Measurements from ENCODE around the gene RNF213. TPM values are rescaled to one million over a fixed set of nuclear protein-coding genes. Genes with fewer than 3 reads are reported as not detected.

The RNF213 gene
- total and polyA plus RNA-seq, 4 donors: 18.2 to 104 (median 33.5) TPM

DNA sequence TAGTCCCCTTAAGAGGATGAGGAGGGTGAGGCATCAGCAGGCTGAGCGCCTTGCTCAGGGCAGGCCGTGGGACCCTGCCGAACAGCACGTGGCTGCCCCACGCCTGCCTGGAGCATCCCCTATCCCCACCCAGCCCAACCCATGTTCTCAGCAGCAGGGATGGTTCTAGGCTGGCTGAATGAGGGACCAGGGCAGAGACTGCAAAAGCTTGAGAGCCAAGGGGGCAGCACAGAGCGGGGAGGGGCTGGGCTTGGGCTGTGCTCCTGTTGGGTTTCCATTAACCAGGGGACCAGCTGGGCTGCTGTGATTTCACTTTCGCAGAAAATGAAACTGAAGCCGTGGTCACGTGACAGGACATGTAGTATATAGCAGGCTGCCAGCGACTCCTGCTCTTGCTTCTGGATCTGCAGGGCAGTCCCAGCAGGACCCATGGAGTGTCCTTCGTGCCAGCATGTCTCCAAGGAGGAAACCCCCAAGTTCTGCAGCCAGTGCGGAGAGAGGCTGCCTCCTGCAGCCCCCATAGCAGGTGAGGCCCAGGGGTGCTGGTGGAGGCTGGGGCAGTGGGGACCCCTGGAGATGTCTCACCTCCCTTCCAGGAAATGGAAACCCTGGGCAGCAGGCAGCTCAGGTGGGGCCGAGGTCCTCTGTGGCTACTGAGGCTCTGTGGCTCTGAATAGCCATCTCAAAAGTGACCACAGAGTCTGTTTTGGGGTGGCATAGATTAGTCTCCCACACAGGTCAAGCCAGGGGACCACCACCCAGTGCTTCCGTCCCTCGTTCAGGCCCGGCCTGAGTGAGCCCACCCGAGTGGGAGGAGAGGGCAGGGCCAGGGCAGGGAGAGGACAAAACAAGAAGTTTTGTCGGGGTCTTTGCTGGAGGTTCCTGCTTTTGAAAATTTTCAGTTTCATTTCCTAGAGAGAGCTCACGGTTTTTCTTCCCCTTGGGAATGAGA lies 2.9 kb downstream of the RNF213 start:
- H3K4me1 ChIP-seq (ENCODE audit: control insufficient read depth in 4 of 4, insufficient read depth in 4 of 4, low read length in 3 of 4): peaks cover 14 to 40% (median 33%) of the 10 kb centered on the region in 4 donors
- H3K27me3 ChIP-seq (ENCODE audit: control insufficient read depth in 4 of 4, insufficient read depth in 4 of 4, low read length in 3 of 4): no peaks in the 10 kb centered on the region
- TF ChIP-seq JUND (IDR thresholded peaks at IDR 0.05) (no peak), HNF4G (IDR thresholded peaks at IDR 0.05) (no peak), FOXA1 (IDR thresholded peaks at IDR 0.05) (no peak), RAD21 (IDR thresholded peaks at IDR 0.05) (peak; percentile 44 to 64), YY1 (IDR thresholded peaks at IDR 0.05) (peak; percentile 64), HNF4A (conservative IDR thresholded peaks at IDR 0.05) (peak; percentile 15 to 25), RXRA (IDR thresholded peaks at IDR 0.05) (peak; percentile 19 to 46), NR2F2 (IDR thresholded peaks at IDR 0.05) (no peak), FOXA2 (IDR thresholded peaks at IDR 0.05) (no peak), EGR1 (IDR thresholded peaks at IDR 0.05; ENCODE audit: low read depth in 2 of 2) (no peak), SP1 (IDR thresholded peaks at IDR 0.05) (peak; percentile 65), TAF1 (conservative IDR thresholded peaks at IDR 0.05) (no peak), GABPA (IDR thresholded peaks at IDR 0.05 in 1 of 2, conservative IDR thresholded peaks at IDR 0.05 in 1 of 2) (peak in 1 of 2 donors; percentile 32)
- TF ChIP-seq, protein P1, sequence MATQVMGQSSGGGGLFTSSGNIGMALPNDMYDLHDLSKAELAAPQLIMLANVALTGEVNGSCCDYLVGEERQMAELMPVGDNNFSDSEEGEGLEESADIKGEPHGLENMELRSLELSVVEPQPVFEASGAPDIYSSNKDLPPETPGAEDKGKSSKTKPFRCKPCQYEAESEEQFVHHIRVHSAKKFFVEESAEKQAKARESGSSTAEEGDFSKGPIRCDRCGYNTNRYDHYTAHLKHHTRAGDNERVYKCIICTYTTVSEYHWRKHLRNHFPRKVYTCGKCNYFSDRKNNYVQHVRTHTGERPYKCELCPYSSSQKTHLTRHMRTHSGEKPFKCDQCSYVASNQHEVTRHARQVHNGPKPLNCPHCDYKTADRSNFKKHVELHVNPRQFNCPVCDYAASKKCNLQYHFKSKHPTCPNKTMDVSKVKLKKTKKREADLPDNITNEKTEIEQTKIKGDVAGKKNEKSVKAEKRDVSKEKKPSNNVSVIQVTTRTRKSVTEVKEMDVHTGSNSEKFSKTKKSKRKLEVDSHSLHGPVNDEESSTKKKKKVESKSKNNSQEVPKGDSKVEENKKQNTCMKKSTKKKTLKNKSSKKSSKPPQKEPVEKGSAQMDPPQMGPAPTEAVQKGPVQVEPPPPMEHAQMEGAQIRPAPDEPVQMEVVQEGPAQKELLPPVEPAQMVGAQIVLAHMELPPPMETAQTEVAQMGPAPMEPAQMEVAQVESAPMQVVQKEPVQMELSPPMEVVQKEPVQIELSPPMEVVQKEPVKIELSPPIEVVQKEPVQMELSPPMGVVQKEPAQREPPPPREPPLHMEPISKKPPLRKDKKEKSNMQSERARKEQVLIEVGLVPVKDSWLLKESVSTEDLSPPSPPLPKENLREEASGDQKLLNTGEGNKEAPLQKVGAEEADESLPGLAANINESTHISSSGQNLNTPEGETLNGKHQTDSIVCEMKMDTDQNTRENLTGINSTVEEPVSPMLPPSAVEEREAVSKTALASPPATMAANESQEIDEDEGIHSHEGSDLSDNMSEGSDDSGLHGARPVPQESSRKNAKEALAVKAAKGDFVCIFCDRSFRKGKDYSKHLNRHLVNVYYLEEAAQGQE (IDR thresholded peaks at IDR 0.05): peak; percentile 60
- TF ChIP-seq, protein P2, sequence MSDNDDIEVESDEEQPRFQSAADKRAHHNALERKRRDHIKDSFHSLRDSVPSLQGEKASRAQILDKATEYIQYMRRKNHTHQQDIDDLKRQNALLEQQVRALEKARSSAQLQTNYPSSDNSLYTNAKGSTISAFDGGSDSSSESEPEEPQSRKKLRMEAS (IDR thresholded peaks at IDR 0.05): peak; percentile 63
- TF ChIP-seq, protein P3, sequence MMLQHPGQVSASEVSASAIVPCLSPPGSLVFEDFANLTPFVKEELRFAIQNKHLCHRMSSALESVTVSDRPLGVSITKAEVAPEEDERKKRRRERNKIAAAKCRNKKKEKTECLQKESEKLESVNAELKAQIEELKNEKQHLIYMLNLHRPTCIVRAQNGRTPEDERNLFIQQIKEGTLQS (IDR thresholded peaks at IDR 0.05): no peak
- TF ChIP-seq, protein P4, sequence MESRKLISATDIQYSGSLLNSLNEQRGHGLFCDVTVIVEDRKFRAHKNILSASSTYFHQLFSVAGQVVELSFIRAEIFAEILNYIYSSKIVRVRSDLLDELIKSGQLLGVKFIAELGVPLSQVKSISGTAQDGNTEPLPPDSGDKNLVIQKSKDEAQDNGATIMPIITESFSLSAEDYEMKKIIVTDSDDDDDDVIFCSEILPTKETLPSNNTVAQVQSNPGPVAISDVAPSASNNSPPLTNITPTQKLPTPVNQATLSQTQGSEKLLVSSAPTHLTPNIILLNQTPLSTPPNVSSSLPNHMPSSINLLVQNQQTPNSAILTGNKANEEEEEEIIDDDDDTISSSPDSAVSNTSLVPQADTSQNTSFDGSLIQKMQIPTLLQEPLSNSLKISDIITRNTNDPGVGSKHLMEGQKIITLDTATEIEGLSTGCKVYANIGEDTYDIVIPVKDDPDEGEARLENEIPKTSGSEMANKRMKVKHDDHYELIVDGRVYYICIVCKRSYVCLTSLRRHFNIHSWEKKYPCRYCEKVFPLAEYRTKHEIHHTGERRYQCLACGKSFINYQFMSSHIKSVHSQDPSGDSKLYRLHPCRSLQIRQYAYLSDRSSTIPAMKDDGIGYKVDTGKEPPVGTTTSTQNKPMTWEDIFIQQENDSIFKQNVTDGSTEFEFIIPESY (IDR thresholded peaks at IDR 0.05): no peak
- TF ChIP-seq, protein P5, sequence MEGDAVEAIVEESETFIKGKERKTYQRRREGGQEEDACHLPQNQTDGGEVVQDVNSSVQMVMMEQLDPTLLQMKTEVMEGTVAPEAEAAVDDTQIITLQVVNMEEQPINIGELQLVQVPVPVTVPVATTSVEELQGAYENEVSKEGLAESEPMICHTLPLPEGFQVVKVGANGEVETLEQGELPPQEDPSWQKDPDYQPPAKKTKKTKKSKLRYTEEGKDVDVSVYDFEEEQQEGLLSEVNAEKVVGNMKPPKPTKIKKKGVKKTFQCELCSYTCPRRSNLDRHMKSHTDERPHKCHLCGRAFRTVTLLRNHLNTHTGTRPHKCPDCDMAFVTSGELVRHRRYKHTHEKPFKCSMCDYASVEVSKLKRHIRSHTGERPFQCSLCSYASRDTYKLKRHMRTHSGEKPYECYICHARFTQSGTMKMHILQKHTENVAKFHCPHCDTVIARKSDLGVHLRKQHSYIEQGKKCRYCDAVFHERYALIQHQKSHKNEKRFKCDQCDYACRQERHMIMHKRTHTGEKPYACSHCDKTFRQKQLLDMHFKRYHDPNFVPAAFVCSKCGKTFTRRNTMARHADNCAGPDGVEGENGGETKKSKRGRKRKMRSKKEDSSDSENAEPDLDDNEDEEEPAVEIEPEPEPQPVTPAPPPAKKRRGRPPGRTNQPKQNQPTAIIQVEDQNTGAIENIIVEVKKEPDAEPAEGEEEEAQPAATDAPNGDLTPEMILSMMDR (IDR thresholded peaks at IDR 0.05; ENCODE audit: low read depth, low read length, missing input control): no peak
- peak overlapping the region; percentile 43 to 66 (median 54) for H3K4me3 ChIP-seq (ENCODE audit: low read depth in 1 of 3, low read length in 3 of 3)
- no peaks in the 10 kb centered on the region for H3K9me3 ChIP-seq (ENCODE audit: control insufficient read depth in 4 of 4, low read length in 3 of 4)
- 15% methylated on average over 19 of the region's 19 CpGs for WGBS
- H3K27ac ChIP-seq (ENCODE audit: low read depth in 1 of 2, low read length in 2 of 2): peak overlapping the region; percentile 99 to 100
- H3K9ac ChIP-seq (ENCODE audit: low read depth in 1 of 2, low read length in 2 of 2): peak overlapping the region; percentile 16 to 76
- H3K36me3 ChIP-seq (ENCODE audit: control insufficient read depth in 4 of 4, insufficient read depth in 3 of 4, low read depth in 1 of 4, low read length in 3 of 4): peaks cover 0 to 4% (median 2%) of the 10 kb centered on the region in 4 donors
- peak; percentile 71 for DNase-seq (ENCODE audit: low spot score)

Data from liver (tissue), 9 donors.